ENCODE data around the gene AGPAT4. TPM values are rescaled to one million over a fixed set of nuclear protein-coding genes. Genes with fewer than 3 reads are reported as not detected.
"Not testable (repeated sequence)": the region's sequence is repeated elsewhere in the genome, so short reads cannot be mapped to it uniquely, and the experiment has no call there.

AGPAT4 gene
- 19.7 TPM for total RNA-seq
- long read RNA-seq, full-length matches to known transcripts = 1 of 15 reads
- long read RNA-seq, partial matches to known transcripts = 1 of 15 reads
- long read RNA-seq, other reads (novel, unspliced or antisense) = 13 of 15 reads

- DNase-seq = peak; percentile 72
- Histone ChIP-seq H3K27ac (peak within 1 kb of the TSS; percentile 79), H3K4me3 (peak within 1 kb of the TSS; percentile 72), H3K4me1 (peaks cover 17% of the 10 kb centered on the region), H3K36me3 (no peaks in the 10 kb centered on the region), H3K27me3 (ENCODE audit: low read depth) (no peaks in the 10 kb centered on the region), H3K9me3 (no peaks in the 10 kb centered on the region)
- ATAC-seq = peak; percentile 98
- intact Hi-C loops (cut with DNase I) = no loop called here
- TF ChIP-seq CTCF (IDR thresholded peaks at IDR 0.05) = no peak
Measured at GRCh38 chr6:161273752-161274487, at the start of gene AGPAT4. AGPAT4 (minus strand) TSS chr6:161274061; CDS start chr6:161232213, 41,848 bp downstream.

- no peak for TF ChIP-seq CTCF (IDR thresholded peaks at IDR 0.05)
- no peak for ATAC-seq
Measured at GRCh38 chr6:161319231-161319630, 45.4 kb upstream of the AGPAT4 start.

GRCh38 chr6:161318456-161318855, 44.6 kb upstream of the AGPAT4 start:
- TF ChIP-seq CTCF (IDR thresholded peaks at IDR 0.05) = no peak
- Histone ChIP-seq H3K9me3 (no peaks in the 10 kb centered on the region), H3K27me3 (ENCODE audit: low read depth) (no peaks in the 10 kb centered on the region), H3K4me1 (no peaks in the 10 kb centered on the region), H3K4me3 (no peak overlapping the region), H3K27ac (no peak overlapping the region), H3K36me3 (no peaks in the 10 kb centered on the region)
- DNase-seq = no peak
- ATAC-seq = no peak
- intact Hi-C loops (cut with DNase I) = no loop called here

More at GRCh38 chr6:161319231-161319630, 45.4 kb upstream of the AGPAT4 start:
- Histone ChIP-seq H3K36me3 (no peaks in the 10 kb centered on the region), H3K27ac (no peak overlapping the region), H3K4me3 (no peak overlapping the region), H3K9me3 (no peaks in the 10 kb centered on the region), H3K27me3 (ENCODE audit: low read depth) (no peaks in the 10 kb centered on the region), H3K4me1 (no peaks in the 10 kb centered on the region)
- intact Hi-C loops (cut with DNase I) = no loop called here
- no peak for DNase-seq

GRCh38 chr6:161316531-161316930, 42.7 kb upstream of the AGPAT4 start:
- no peaks in the 10 kb centered on the region for H3K4me1 ChIP-seq
- no peaks in the 10 kb centered on the region for H3K36me3 ChIP-seq
- no peaks in the 10 kb centered on the region for H3K27me3 ChIP-seq (ENCODE audit: low read depth)
- TF ChIP-seq CTCF (IDR thresholded peaks at IDR 0.05) = no peak
- ATAC-seq (no peak), DNase-seq (no peak)
- intact Hi-C loops (cut with DNase I) = no loop called here
- H3K27ac ChIP-seq = no peak overlapping the region
- H3K4me3 ChIP-seq = no peak overlapping the region
- H3K9me3 ChIP-seq = no peaks in the 10 kb centered on the region

DNA sequence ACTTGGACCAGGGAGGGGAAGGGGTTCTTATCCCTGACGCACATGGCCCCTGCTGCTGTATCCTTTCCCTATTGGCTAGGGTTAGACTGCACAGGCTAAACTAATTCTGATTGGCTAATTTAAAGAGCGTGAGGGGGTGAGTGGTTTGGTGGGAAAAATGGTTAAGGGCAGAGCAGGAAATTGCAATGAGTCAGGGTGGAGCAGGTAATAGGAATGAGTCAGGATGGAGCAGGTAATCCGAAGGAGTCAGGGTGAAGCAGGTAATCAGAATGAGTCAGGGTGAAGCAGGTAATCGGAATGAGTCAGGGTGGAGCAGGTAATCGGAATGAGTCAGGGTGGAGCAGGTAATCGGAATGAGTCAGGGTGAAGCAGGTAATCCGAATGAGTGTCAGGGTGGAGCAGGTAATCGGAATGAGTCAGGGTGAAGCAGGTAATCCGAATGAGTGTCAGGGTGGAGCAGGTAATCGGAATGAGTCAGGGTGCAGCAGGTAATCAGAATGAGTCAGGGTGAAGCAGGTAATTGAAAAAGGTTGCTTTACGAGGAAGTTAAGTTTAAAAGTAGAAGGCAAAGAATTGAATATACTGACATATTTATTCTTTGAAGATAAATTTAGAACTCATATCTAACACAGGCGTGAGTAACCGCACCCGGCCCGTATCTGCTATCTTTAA, 41.5 kb upstream of the AGPAT4 start:
- H3K4me3 ChIP-seq; intact Hi-C loops (cut with DNase I); H3K4me1 ChIP-seq; H3K27ac ChIP-seq; DNase-seq; H3K36me3 ChIP-seq; H3K9me3 ChIP-seq; ATAC-seq; H3K27me3 ChIP-seq (ENCODE audit: low read depth): not testable (repeated sequence)

- H3K4me1 ChIP-seq; intact Hi-C loops (cut with DNase I); ATAC-seq; H3K4me3 ChIP-seq; H3K27ac ChIP-seq; H3K36me3 ChIP-seq; H3K27me3 ChIP-seq (ENCODE audit: low read depth); H3K9me3 ChIP-seq; DNase-seq: not testable (repeated sequence)
Measured at GRCh38 chr6:161314541-161315245, 40.8 kb upstream of the AGPAT4 start.
